GM19328 (cell line): ENCODE data around the gene C10orf71.

Source experiments
- ATAC-seq: cut with Tn5 transposase; IDR thresholded peaks from one replicate; pipeline ENCODE4 v1.9.1; 2021; ENCODE audit warnings: mild to moderate bottlenecking, moderate library complexity; ENCODE audit not compliant: unreplicated experiment

C10orf71 gene

GRCh38 chr10:49330127-49330665, 31.2 kb downstream of the C10orf71 start:
- no peak for ATAC-seq

DNA sequence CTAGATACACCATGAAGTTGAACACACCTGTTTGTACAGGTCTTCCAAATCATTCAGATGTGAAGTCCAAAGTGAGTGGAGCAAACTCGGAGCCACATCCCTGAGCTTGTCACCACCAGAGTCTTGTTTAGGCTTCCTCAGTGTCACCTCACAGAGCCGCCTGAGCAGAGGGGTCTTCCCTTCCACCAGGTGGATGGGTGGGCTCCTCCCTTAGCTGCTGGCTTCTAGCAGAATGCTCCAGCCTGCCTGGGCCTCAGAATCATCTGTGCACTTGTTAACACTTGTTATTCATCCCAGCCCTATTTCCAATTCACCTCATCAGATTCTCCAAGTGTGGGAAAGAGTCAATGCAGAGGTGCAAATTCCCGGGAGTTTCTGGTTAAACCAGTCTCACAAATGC, 32.5 kb downstream of the C10orf71 start:
- no peak for ATAC-seq

GRCh38 chr10:49332333-49332732, 33.4 kb downstream of the C10orf71 start:
- ATAC-seq, result no peak

- no peak for ATAC-seq
Measured at GRCh38 chr10:49332768-49333167, 33.8 kb downstream of the C10orf71 start.

GRCh38 chr10:49333192-49333591, 34.2 kb downstream of the C10orf71 start:
- ATAC-seq, result no peak

- no peak for ATAC-seq
Measured at GRCh38 chr10:49334964-49335363, 36.0 kb downstream of the C10orf71 start.

DNA sequence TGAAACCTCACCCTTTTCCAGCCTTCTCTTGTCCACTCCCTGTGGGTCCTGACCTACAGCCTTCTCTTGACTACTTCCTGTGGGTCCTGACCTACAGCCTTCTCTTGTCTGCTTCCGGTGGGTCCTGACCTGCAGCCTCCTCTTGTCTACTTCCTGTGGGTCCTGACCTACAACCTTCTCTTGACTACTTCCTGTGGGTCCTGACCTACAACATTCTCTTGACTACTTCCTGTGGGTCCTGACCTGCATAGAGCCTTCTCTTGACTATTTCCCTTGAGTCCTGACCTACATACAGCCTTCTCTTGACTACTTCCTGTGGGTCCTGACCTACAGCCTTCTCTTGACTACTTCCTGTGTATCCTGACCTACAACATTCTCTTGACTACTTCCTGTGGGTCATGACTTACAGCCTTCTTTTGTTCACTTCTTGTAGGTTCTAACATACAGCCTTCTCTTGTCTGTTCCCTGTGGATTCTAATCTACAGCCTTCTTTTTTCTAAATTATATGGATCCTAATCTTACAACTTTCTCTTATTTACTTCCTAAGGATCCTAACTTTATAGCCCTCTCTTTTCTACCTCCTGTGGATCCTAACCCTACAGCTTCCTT, 36.5 kb downstream of the C10orf71 start:
- ATAC-seq, result no peak

DNA sequence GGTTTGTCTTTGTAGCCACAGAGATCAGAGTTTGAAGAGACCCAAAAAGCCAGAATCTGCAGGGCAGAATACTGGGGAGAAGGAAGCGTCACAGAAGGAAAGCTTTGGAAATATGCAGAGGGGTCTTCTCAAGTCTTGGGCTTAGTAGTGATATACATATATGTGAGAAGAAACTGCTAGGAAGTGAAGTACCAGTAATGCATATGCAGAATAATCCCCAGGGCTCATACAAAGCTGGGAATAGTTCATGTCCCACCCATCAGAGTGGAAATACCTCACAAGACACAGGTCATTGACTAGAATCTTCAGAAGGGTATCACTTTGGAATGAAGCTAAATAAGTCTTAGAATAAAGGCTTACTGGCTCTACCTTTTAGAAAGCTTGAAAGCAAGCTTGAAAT, 39.6 kb downstream of the C10orf71 start:
- no peak for ATAC-seq

DNA sequence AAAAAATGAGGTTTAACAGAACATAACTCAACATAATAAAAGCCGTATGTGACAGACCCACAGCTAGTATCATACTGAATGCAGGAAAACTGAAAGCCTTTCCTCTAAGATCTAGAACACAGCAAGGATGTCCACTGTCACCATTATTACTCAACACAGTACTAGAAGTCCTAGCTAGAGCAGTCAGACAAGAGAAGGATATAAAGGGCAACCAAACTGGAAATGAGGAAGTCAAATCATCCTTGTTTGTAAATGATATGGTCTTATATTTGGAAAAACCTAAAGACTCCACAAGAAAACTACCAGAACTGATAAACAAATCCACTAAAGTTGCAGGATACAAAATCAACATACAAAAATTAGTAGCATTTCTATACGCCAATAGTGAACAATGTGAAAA, 45.9 kb downstream of the C10orf71 start:
- ATAC-seq, result no peak

- no peak for ATAC-seq
Measured at GRCh38 chr10:49347342-49347741, 48.4 kb downstream of the C10orf71 start.

DNA sequence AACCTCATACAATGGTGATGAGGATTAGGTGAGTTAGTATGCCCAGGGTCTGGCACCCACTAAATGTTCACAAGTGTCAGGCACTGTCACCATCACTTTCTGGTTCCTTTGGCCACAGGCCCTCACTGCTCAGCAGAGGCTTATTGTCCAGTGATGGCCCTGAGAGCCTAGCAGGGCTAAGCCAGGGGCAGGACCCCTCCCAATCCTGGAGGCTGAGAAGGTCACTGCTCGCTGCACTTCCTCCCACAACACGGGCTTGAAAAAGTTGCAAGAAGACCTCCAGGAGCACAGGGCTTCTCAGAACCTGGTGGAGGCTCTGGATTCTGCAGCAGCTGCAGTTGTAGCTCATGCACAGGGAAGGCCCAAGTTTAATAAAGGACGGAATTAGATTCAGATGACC, 48.9 kb downstream of the C10orf71 start:
- no peak for ATAC-seq

GRCh38 chr10:49348593-49348992, 49.6 kb downstream of the C10orf71 start:
- no peak for ATAC-seq

DNA sequence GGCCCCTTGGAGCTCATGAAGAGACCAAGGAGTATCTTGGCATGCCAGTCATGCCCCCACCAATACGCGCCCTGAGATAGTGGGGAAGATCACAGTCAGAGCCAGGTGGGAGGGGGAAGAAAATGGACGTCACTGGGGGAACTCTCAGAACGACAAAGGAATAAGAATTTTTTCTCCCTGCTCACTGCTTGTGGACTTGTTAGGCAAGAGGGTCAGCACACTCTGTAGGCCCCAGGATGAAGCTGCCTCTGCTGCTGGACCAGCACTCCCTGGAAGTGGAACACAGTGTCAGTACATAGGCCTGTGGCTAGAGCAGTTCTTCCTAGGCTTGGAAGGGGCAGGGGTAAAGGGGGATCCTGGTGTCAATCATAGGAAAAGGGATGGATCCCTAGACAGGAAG, 50.4 kb downstream of the C10orf71 start:
- no peak for ATAC-seq

GRCh38 chr10:49350138-49350537, 51.2 kb downstream of the C10orf71 start:
- ATAC-seq, result no peak

- no peak for ATAC-seq
Measured at GRCh38 chr10:49350846-49351532, 52.0 kb downstream of the C10orf71 start.

DNA sequence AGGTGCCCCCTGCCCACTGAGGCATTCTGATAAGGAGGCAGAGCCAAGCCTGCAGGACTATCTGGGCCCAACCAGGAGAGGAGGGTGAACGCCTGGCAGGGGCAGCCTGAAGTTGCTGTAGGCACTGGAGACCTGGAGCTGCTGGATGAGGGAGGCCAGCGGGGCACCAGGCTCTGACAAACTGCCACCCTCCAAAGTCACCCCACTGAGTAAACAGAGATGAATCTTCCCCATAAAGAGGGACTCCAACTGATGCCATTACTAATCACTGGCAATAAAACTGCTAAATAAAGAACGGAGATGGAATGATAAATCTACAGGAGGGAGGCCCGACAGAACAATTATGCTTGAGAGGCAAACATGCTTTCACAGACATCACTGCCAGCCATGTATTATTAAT, 52.7 kb downstream of the C10orf71 start:
- ATAC-seq, result no peak

DNA sequence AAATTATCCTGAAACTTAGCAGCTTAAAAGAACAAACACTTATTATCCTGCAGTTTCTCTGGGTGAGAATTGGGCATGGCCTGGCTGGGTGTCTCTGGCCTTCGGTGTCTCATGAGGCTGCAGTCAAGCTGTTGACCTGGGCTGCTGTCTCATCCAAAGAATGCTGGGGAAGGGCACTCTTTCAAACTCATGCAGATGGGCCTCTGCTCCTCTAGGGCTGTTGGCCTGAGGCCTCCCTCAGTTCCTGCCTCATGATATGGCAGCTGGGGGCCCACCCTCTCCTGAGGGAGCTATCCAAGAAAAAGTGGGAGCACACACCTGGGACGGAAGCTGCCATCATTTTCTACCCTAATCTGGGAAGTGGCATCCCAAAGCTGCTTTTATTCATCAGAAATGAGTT, 53.4 kb downstream of the C10orf71 start:
- ATAC-seq, result no peak

GRCh38 chr10:49353026-49353894, 54.3 kb downstream of the C10orf71 start:
- no peak for ATAC-seq

GRCh38 chr10:49353895-49354566, 55.1 kb downstream of the C10orf71 start:
- no peak for ATAC-seq

- no peak for ATAC-seq
Measured at GRCh38 chr10:49354593-49354992, 55.6 kb downstream of the C10orf71 start.

GRCh38 chr10:49355221-49355620, 56.3 kb downstream of the C10orf71 start:
- ATAC-seq, result no peak
